BLaER1 treated with 17β-estradiol and CSF1 and Interleukin-3, amounts not matched to agents 10 nM and 100 nM (cell line): Measurements from ENCODE around the gene IGSF9.
A peak's percentile ranks its signal among the peaks of the same experiment; 100 is the strongest.

Experiments used
- H3K27ac ChIP-seq, 11 experiments: shearing (Covaris generic); formaldehyde crosslinking; 2 replicates each; pipeline ENCODE4 v1.8.1; 2022
- H3K27me3 ChIP-seq, 11 experiments: shearing (Covaris generic); formaldehyde crosslinking; 2 replicates each; pipeline ENCODE4 v1.8.1; 2022
- H3K36me3 ChIP-seq, 11 experiments: shearing (Covaris generic); formaldehyde crosslinking; 2 replicates each; pipeline ENCODE4 v1.8.1; 2022
- H3K4me1 ChIP-seq, 10 experiments: shearing (Covaris generic); formaldehyde crosslinking; 2 replicates each; pipeline ENCODE4 v1.8.1; 2022
- H3K4me2 ChIP-seq, 11 experiments: shearing (Covaris generic); formaldehyde crosslinking; 2 replicates each; pipeline ENCODE4 v1.8.1; 2022
- H3K4me3 ChIP-seq, 10 experiments: shearing (Covaris generic); formaldehyde crosslinking; 2 replicates each; pipeline ENCODE4 v1.8.1; 2022
- H3K9ac ChIP-seq, 11 experiments: shearing (Covaris generic); formaldehyde crosslinking; 2 replicates each; pipeline ENCODE4 v1.8.1; 2022
- H3K9me3 ChIP-seq, 11 experiments: shearing (Covaris generic); formaldehyde crosslinking; replicated peaks in 1 of 11; 2 replicates each; pipeline ENCODE4 v1.8.1; 2022
- H4K20me1 ChIP-seq, 11 experiments: shearing (Covaris generic); formaldehyde crosslinking; 2 replicates each; pipeline ENCODE4 v1.8.1; 2022
- Cebpa-rat ChIP-seq, 11 experiments: shearing (Covaris generic); IDR thresholded peaks; 2 replicates each; pipeline ENCODE4 v1.8.1; 2022

Gene IGSF9

GRCh38 chr1:159945483-159946241, at the start of gene IGSF9:
Gene IGSF9, minus strand, starts transcription at chr1:159945613. Its CDS starts 2,159 bp downstream, at chr1:159943454.
- Histone ChIP-seq H3K36me3 (no peaks in the 10 kb centered on the region), H3K27ac (peak within 1 kb of the TSS in 8 of 11 experiments; percentile 33 to 67 (median 51); a peak in 10 of 22 replicates), H3K4me2 (peak within 1 kb of the TSS; percentile 82 to 100 (median 96)), H3K9ac (peak within 1 kb of the TSS; percentile 25 to 78 (median 68); a peak in 21 of 22 replicates), H3K9me3 (no peaks in the 10 kb centered on the region), H3K27me3 (peaks cover 0 to 25% (median 0%) of the 10 kb centered on the region in 11 experiments; a peak in 5 of 22 replicates), H4K20me1 (no peaks in the 10 kb centered on the region), H3K4me3 (peak within 1 kb of the TSS; percentile 47 to 72 (median 61)), H3K4me1 (peaks cover 34 to 55% (median 51%) of the 10 kb centered on the region in 10 experiments)
- TF ChIP-seq Cebpa-rat (IDR thresholded peaks at IDR 0.05): no peak

- H3K36me3 ChIP-seq: no peaks in the 10 kb centered on the region
- H4K20me1 ChIP-seq: no peaks in the 10 kb centered on the region
- no peak for TF ChIP-seq Cebpa-rat (IDR thresholded peaks at IDR 0.05)
- no peak overlapping the region for H3K27ac ChIP-seq
- no peak overlapping the region for H3K9ac ChIP-seq
- H3K4me2 ChIP-seq: no peak overlapping the region
- no peak overlapping the region for H3K4me3 ChIP-seq
- H3K4me1 ChIP-seq: peaks cover 0 to 10% (median 6%) of the 10 kb centered on the region in 10 experiments; a peak in 10 of 20 replicates
- H3K27me3 ChIP-seq: no peaks in the 10 kb centered on the region
- no peaks in the 10 kb centered on the region for H3K9me3 ChIP-seq
These were observed 49.5 kb upstream of the IGSF9 start for GRCh38 chr1:159994896-159995295.

GRCh38 chr1:159993911-159994310, 48.5 kb upstream of the IGSF9 start:
- no peak overlapping the region for H3K4me2 ChIP-seq
- no peaks in the 10 kb centered on the region for H3K36me3 ChIP-seq
- no peak overlapping the region for H3K9ac ChIP-seq
- peaks cover 0 to 10% (median 6%) of the 10 kb centered on the region in 10 experiments; a peak in 10 of 20 replicates for H3K4me1 ChIP-seq
- no peak overlapping the region for H3K27ac ChIP-seq
- no peak overlapping the region for H3K4me3 ChIP-seq
- no peak for TF ChIP-seq Cebpa-rat (IDR thresholded peaks at IDR 0.05)
- no peaks in the 10 kb centered on the region for H3K9me3 ChIP-seq
- H3K27me3 ChIP-seq: no peaks in the 10 kb centered on the region
- H4K20me1 ChIP-seq: no peaks in the 10 kb centered on the region

- Histone ChIP-seq H3K4me1 (peaks cover 0 to 10% (median 6%) of the 10 kb centered on the region in 10 experiments; a peak in 10 of 20 replicates), H3K27ac (no peak overlapping the region), H3K9me3 (no peaks in the 10 kb centered on the region), H4K20me1 (no peaks in the 10 kb centered on the region), H3K4me2 (no peak overlapping the region), H3K36me3 (no peaks in the 10 kb centered on the region), H3K27me3 (no peaks in the 10 kb centered on the region), H3K9ac (no peak overlapping the region), H3K4me3 (no peak overlapping the region)
- no peak for TF ChIP-seq Cebpa-rat (IDR thresholded peaks at IDR 0.05)
These were observed 46.7 kb upstream of the IGSF9 start for GRCh38 chr1:159992161-159992560.

GRCh38 chr1:159991513-159991912, 46.1 kb upstream of the IGSF9 start:
- H3K4me2 ChIP-seq: peak overlapping the region in 7 of 11 experiments; percentile 7 to 35 (median 16); a peak in 7 of 22 replicates
- H3K27me3 ChIP-seq: no peaks in the 10 kb centered on the region
- TF ChIP-seq Cebpa-rat (IDR thresholded peaks at IDR 0.05): no peak
- H3K36me3 ChIP-seq: no peaks in the 10 kb centered on the region
- H3K27ac ChIP-seq: no peak overlapping the region
- no peak overlapping the region for H3K4me3 ChIP-seq
- H3K9ac ChIP-seq: no peak overlapping the region
- no peaks in the 10 kb centered on the region for H4K20me1 ChIP-seq
- H3K4me1 ChIP-seq: peaks cover 0 to 10% (median 6%) of the 10 kb centered on the region in 10 experiments; a peak in 10 of 20 replicates
- H3K9me3 ChIP-seq: no peaks in the 10 kb centered on the region

GRCh38 chr1:159990005-159990404, 44.6 kb upstream of the IGSF9 start:
- no peak for TF ChIP-seq Cebpa-rat (IDR thresholded peaks at IDR 0.05)
- Histone ChIP-seq H3K27me3 (no peaks in the 10 kb centered on the region), H3K4me1 (peaks cover 0 to 10% (median 6%) of the 10 kb centered on the region in 10 experiments; a peak in 10 of 20 replicates), H3K4me3 (no peak overlapping the region), H3K4me2 (no peak overlapping the region), H3K9ac (no peak overlapping the region), H4K20me1 (no peaks in the 10 kb centered on the region), H3K9me3 (no peaks in the 10 kb centered on the region), H3K36me3 (no peaks in the 10 kb centered on the region), H3K27ac (no peak overlapping the region)

- no peaks in the 10 kb centered on the region for H4K20me1 ChIP-seq
- H3K4me1 ChIP-seq: peaks cover 0 to 10% (median 6%) of the 10 kb centered on the region in 10 experiments; a peak in 10 of 20 replicates
- no peak overlapping the region for H3K9ac ChIP-seq
- no peak for TF ChIP-seq Cebpa-rat (IDR thresholded peaks at IDR 0.05)
- H3K9me3 ChIP-seq: no peaks in the 10 kb centered on the region
- no peak overlapping the region for H3K27ac ChIP-seq
- H3K4me3 ChIP-seq: no peak overlapping the region
- no peaks in the 10 kb centered on the region for H3K36me3 ChIP-seq
- no peak overlapping the region for H3K4me2 ChIP-seq
- no peaks in the 10 kb centered on the region for H3K27me3 ChIP-seq
These were observed 44.2 kb upstream of the IGSF9 start for GRCh38 chr1:159989581-159989980.

GRCh38 chr1:159988006-159988405, 42.6 kb upstream of the IGSF9 start:
- Histone ChIP-seq H3K4me2 (no peak overlapping the region), H3K9me3 (no peaks in the 10 kb centered on the region), H3K4me3 (no peak overlapping the region), H3K4me1 (peaks cover 0 to 10% (median 6%) of the 10 kb centered on the region in 10 experiments; a peak in 10 of 20 replicates), H3K27me3 (no peaks in the 10 kb centered on the region), H3K36me3 (no peaks in the 10 kb centered on the region), H4K20me1 (no peaks in the 10 kb centered on the region), H3K9ac (no peak overlapping the region), H3K27ac (no peak overlapping the region)
- no peak for TF ChIP-seq Cebpa-rat (IDR thresholded peaks at IDR 0.05)

- Histone ChIP-seq H3K4me3 (no peak overlapping the region), H3K9ac (no peak overlapping the region), H3K9me3 (no peaks in the 10 kb centered on the region), H4K20me1 (no peaks in the 10 kb centered on the region), H3K36me3 (no peaks in the 10 kb centered on the region), H3K27me3 (no peaks in the 10 kb centered on the region), H3K4me1 (peaks cover 0 to 10% (median 6%) of the 10 kb centered on the region in 10 experiments; a peak in 10 of 20 replicates), H3K27ac (no peak overlapping the region), H3K4me2 (no peak overlapping the region)
- no peak for TF ChIP-seq Cebpa-rat (IDR thresholded peaks at IDR 0.05)
These were observed 41.8 kb upstream of the IGSF9 start for GRCh38 chr1:159987186-159987585.
